Upper lobe of left lung (tissue), 6 donors: ENCODE measurements around the gene FOXQ1. TPM values are rescaled to one million over a fixed set of nuclear protein-coding genes. Genes with fewer than 3 reads are reported as not detected.
A peak's percentile ranks its signal among the peaks of the same experiment; 100 is the strongest.

Experiments
- ATAC-seq, 2 donors: fragments of 200-7000 bp; cut with Tn5 transposase; one replicate each; pipeline ENCODE4 v1.9.1; 2022; ENCODE audit warnings: mild to moderate bottlenecking in 2 of 2, moderate library complexity in 2 of 2; ENCODE audit not compliant: low FRiP score in 2 of 2
- DNase-seq, 2 donors: peaks; one replicate each; pipeline ENCODE4 v3.0.0-alpha.2; 2019 to 2020
- H3K27ac ChIP-seq, 4 donors: fragments of 200-600 bp; sonication (generic); one replicate each; pipeline ENCODE4 v1.5.1; 2016 to 2019
- H3K27me3 ChIP-seq, 4 donors: fragments of 200-600 bp; sonication (generic); one replicate each; pipeline ENCODE4 v1.5.1; 2017 to 2019
- H3K36me3 ChIP-seq, 4 donors: fragments of 200-600 bp; sonication (generic); one replicate each; pipeline ENCODE4 v1.5.1; 2016 to 2019
- H3K4me1 ChIP-seq, 4 donors: fragments of 200-600 bp; sonication (generic); one replicate each; pipeline ENCODE4 v1.5.1; 2018 to 2019
- H3K4me3 ChIP-seq, 4 donors: fragments of 200-600 bp; sonication (generic); one replicate each; pipeline ENCODE4 v1.5.1; 2017 to 2019; ENCODE audit warnings: mild to moderate bottlenecking in 2 of 4, moderate library complexity in 1 of 4
- H3K9me3 ChIP-seq, 4 donors: fragments of 200-600 bp; sonication (generic); one replicate each; pipeline ENCODE4 v1.5.1; 2018 to 2019
- EP300 ChIP-seq, 4 donors: sonication (generic); formaldehyde crosslinking; IDR thresholded peaks; one replicate each; pipeline ENCODE4 v1.5.1; 2017; ENCODE audit warnings: antibody characterized with exemption in 4 of 4, control low read depth in 2 of 4
- POLR2A ChIP-seq, 4 donors: fragments of 450-650 bp; IDR thresholded peaks; one replicate each; pipeline ENCODE4 v1.5.1; 2016 to 2017; ENCODE audit warnings: antibody characterized with exemption in 4 of 4, mild to moderate bottlenecking in 2 of 4
- POLR2AphosphoS5 ChIP-seq, 2 donors: sonication (generic); formaldehyde crosslinking; IDR thresholded peaks; one replicate each; pipeline ENCODE4 v1.5.1; 2017; ENCODE audit warnings: antibody characterized with exemption in 2 of 2
- WGBS, 2 donors: methylation state at CpG; one replicate each; pipeline ENCODE4 v1.1.5; 2017 to 2018; 5-methylcytosine and 5-hydroxymethylcytosine counted together
- total RNA-seq, 6 donors: library from RNA; depleted of rRNA in 4 of 6; stranded (reverse); fragments of >200 nt in 4 of 6; gene quantifications; one replicate each; pipeline versions ENCODE4 v1.1.0 to v1.2.1, GENCODE V29; 2016 to 2021
- TF ChIP-seq, protein P1 (sequence below), 6 experiments: fragments of 450-650 bp in 4 of 6; fragments of 200-600 bp in 2 of 6; sonication (generic) in 2 of 6; IDR thresholded peaks; one replicate each; pipeline ENCODE4 v1.5.1; 2016 to 2019; ENCODE audit warnings: antibody characterized with exemption in 6 of 6
- donor health status: DM: no; HTN: no; CAD: no; lungs with moderate emphysema.
- donor health status: DM: no; HTN: yes; CAD: no; lungs with severe emphysema.

The FOXQ1 gene
- total RNA-seq, 6 donors from 2014 or later: 3.9 to 15.4 (median 10.3) TPM

DNA sequence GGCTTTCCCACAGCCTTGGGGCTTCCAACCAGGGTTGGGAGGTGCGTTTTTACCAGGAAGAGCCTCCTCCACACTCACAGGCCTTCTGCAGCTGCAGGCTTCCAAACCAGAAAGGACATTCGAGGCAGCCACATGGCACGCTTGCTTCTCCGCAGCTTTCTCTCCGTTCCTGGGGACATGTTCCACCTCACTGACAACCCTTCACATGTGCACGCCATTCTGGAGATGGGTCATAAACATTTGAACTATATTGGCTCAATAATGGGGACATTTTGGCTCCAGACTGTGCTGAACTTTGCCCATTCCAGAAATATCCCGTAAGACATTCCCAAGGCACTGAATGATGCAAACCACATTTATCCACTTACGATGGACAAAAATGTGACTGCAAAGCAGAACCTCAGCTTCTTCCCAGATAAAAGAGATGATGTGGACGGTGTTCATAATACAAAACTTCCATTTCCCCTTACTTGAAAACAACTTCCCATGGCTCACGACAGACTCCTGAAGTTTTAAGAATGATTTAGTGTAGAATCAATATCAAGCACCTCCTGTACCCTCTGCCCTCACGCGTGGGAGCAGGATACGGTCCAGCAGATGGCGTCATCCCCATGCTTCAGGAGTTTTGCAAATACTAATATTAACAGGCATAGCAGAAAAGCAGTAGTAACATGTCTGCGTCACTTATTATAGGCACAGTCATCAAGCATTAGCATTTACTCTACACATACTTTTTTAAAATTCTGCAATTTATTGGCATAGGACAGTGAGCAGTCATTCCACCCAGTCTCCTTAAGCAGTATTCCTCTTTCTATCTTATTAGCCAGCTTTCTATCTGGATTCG lies 52.1 kb downstream of the FOXQ1 start:
- peak; percentile 56 to 80 for ATAC-seq
- no peaks in the 10 kb centered on the region for H3K36me3 ChIP-seq
- TF ChIP-seq, protein P1, sequence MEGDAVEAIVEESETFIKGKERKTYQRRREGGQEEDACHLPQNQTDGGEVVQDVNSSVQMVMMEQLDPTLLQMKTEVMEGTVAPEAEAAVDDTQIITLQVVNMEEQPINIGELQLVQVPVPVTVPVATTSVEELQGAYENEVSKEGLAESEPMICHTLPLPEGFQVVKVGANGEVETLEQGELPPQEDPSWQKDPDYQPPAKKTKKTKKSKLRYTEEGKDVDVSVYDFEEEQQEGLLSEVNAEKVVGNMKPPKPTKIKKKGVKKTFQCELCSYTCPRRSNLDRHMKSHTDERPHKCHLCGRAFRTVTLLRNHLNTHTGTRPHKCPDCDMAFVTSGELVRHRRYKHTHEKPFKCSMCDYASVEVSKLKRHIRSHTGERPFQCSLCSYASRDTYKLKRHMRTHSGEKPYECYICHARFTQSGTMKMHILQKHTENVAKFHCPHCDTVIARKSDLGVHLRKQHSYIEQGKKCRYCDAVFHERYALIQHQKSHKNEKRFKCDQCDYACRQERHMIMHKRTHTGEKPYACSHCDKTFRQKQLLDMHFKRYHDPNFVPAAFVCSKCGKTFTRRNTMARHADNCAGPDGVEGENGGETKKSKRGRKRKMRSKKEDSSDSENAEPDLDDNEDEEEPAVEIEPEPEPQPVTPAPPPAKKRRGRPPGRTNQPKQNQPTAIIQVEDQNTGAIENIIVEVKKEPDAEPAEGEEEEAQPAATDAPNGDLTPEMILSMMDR (IDR thresholded peaks at IDR 0.05): no peak
- TF ChIP-seq POLR2AphosphoS5 (IDR thresholded peaks at IDR 0.05) (peak; percentile 29 to 46), POLR2A (IDR thresholded peaks at IDR 0.05) (no peak), EP300 (IDR thresholded peaks at IDR 0.05) (peak in 2 of 4 donors; percentile 48 to 51)
- no peaks in the 10 kb centered on the region for H3K9me3 ChIP-seq
- DNase-seq: no peak
- H3K27ac ChIP-seq: peak overlapping the region; percentile 37 to 77 (median 68)
- no peak overlapping the region for H3K4me3 ChIP-seq
- WGBS, 2 donors: 60 to 64% methylated on average over 16 of the region's 16 CpGs
- H3K4me1 ChIP-seq: no peaks in the 10 kb centered on the region
- no peaks in the 10 kb centered on the region for H3K27me3 ChIP-seq

Other genes with a start within 250 kb of the FOXQ1 start
- 10 to 100 TPM in 2 of 6 donors, 1 to 10 TPM in 4; 5.5 to 17.7 (median 8.8) TPM for gene FOXF2, start 77.5 kb downstream of the FOXQ1 start, total RNA-seq